Endothelial cell of umbilical vein (primary cell): ENCODE measurements around the gene FBXW4. TPM values are rescaled to one million over a fixed set of nuclear protein-coding genes. Genes with fewer than 3 reads are reported as not detected.

Source experiments
- BruUV-seq: library from RNA; stranded (reverse); fragments of 400-500 nt; replicated peaks from 2 replicates; lab custom pipeline; 2021; lab: Mats Ljungman, UMichigan
- CTCF ChIA-PET: fragments of 300-600, 350-600 bp; sonication (Branson Sonifier 250); formaldehyde crosslinking; loops from one replicate; lab custom pipeline; 2021; ENCODE audit warnings: antibody characterized with exemption, inconsistent platforms; lab: Charles Lee
- POLR2A ChIA-PET: fragments of 300-600, 350-600 bp; sonication (Branson Sonifier 250); formaldehyde crosslinking; loops from one replicate; lab custom pipeline; 2021; ENCODE audit warnings: antibody characterized with exemption, inconsistent platforms; lab: Charles Lee
- DNase-seq: peaks from one replicate; pipeline ENCODE4 v3.0.0-alpha.2; 2011; ENCODE audit warnings: low read depth, low spot score
- FAIRE-seq: peaks from 2 replicates; lab custom pipeline; 2011; peaks lifted over from hg19 to GRCh38; lab: Jason Lieb, UNC
- H2AFZ ChIP-seq: 2 replicates; pipeline ENCODE4 v1.6.0; 2012; ENCODE audit warnings: low read depth, low read length, control low read depth, inconsistent platforms
- H3K27ac ChIP-seq: 2 replicates; pipeline ENCODE4 v1.5.1; 2011; ENCODE audit warnings: low read depth, mild to moderate bottlenecking, control low read depth, low read length, moderate library complexity; ENCODE audit not compliant: insufficient read depth
- H3K27me3 ChIP-seq, 2 experiments: 2 replicates each; pipeline versions ENCODE4 v1.6.0 to v1.6.1; 2011; ENCODE audit warnings: low read length in 2 of 2, mixed read lengths in 1 of 2; ENCODE audit not compliant: control insufficient read depth in 2 of 2, insufficient read depth in 2 of 2
- H3K36me3 ChIP-seq, 2 experiments: 2 replicates in 1 of 2; 3 replicates in 1 of 2; pipeline ENCODE4 v1.5.1; 2011; ENCODE audit warnings: low read length in 2 of 2, mild to moderate bottlenecking in 1 of 2, moderate library complexity in 1 of 2; ENCODE audit not compliant: control insufficient read depth in 2 of 2, insufficient read depth in 2 of 2; ENCODE audit errors: extremely low read depth in 1 of 2
- H3K4me1 ChIP-seq: 3 replicates; pipeline ENCODE4 v1.5.1; 2011; ENCODE audit warnings: mild to moderate bottlenecking, low read length; ENCODE audit not compliant: control insufficient read depth, insufficient read depth; ENCODE audit errors: extremely low read depth
- H3K4me2 ChIP-seq: 2 replicates; pipeline ENCODE4 v1.6.1; 2011; ENCODE audit warnings: low read length, control low read depth, mixed read lengths; ENCODE audit not compliant: insufficient read depth
- H3K4me3 ChIP-seq, 3 experiments: fragments of 200-600 bp in 1 of 3; sonication (generic), shearing (Covaris generic) in 1 of 3; replicated peaks in 1 of 3; 2 replicates each; pipeline ENCODE4 v1.5.1; 2011 to 2016; ENCODE audit warnings: control low read depth in 3 of 3, low read length in 3 of 3, mild to moderate bottlenecking in 2 of 3, inconsistent platforms in 1 of 3, low read depth in 1 of 3, moderate library complexity in 1 of 3; ENCODE audit not compliant: insufficient read depth in 1 of 3
- H3K79me2 ChIP-seq: 2 replicates; pipeline ENCODE4 v1.6.0; 2012; ENCODE audit warnings: low read length, inconsistent platforms; ENCODE audit not compliant: control insufficient read depth, insufficient read depth
- H3K9ac ChIP-seq: replicated peaks from 2 replicates; pipeline ENCODE3; 2011; ENCODE audit warnings: low read length, control low read depth; ENCODE audit not compliant: insufficient read depth; ENCODE audit errors: extremely low read depth
- H3K9me1 ChIP-seq: replicated peaks from 3 replicates; pipeline ENCODE4 v1.6.0; 2011; ENCODE audit warnings: mild to moderate bottlenecking, low read length; ENCODE audit not compliant: control insufficient read depth, insufficient read depth; ENCODE audit errors: extremely low read depth
- H3K9me3 ChIP-seq: replicated peaks from 2 replicates; pipeline ENCODE4 v1.5.1; 2012; ENCODE audit warnings: low read length, inconsistent platforms; ENCODE audit not compliant: control insufficient read depth, insufficient read depth
- H4K20me1 ChIP-seq: replicated peaks from 2 replicates; pipeline ENCODE3; 2011; ENCODE audit warnings: mild to moderate bottlenecking, low read length; ENCODE audit not compliant: control insufficient read depth, insufficient read depth; ENCODE audit errors: extremely low read depth
- EZH2 ChIP-seq: IDR thresholded peaks from 2 replicates; pipeline ENCODE4 v1.6.1; 2012; ENCODE audit warnings: borderline replicate concordance, low read depth, mild to moderate bottlenecking, moderate library complexity, low read length, inconsistent platforms; ENCODE audit not compliant: severe bottlenecking
- FOS ChIP-seq: IDR thresholded peaks from 2 replicates; pipeline ENCODE4 v1.6.1; 2011; ENCODE audit warnings: mild to moderate bottlenecking, low read length, moderate library complexity, borderline replicate concordance; ENCODE audit not compliant: insufficient read depth
- JUN ChIP-seq: IDR thresholded peaks from 2 replicates; pipeline ENCODE4 v1.6.1; 2011; ENCODE audit warnings: borderline replicate concordance, low read depth; ENCODE audit not compliant: insufficient read length, insufficient read depth
- MYC ChIP-seq: IDR thresholded peaks from one replicate; pipeline ENCODE4 v1.6.1; 2011; ENCODE audit warnings: mild to moderate bottlenecking, low read depth, low read length
- POLR2A ChIP-seq: IDR thresholded peaks from 2 replicates; pipeline ENCODE4 v1.6.1; 2012; ENCODE audit warnings: low read depth, mild to moderate bottlenecking, control low read depth, low read length
- POLR2AphosphoS5 ChIP-seq: IDR thresholded peaks from 2 replicates; pipeline ENCODE4 v1.6.1; 2012; ENCODE audit warnings: low read depth, mild to moderate bottlenecking, control low read depth, low read length, moderate library complexity; ENCODE audit not compliant: insufficient read depth
- dilution Hi-C: fragments of 300-500 bp; cut with MboI; formaldehyde crosslinking; loops from one replicate; pipeline ENCODE4 v1.15.0; 2019; ENCODE audit warnings: low sequenced_read_pairs; ENCODE audit not compliant: extremely low pct_ligation_motif_present
- intact Hi-C: fragments of 100-400 bp; cut with micrococcal nuclease; formaldehyde crosslinking; loops from one replicate; pipeline ENCODE4 v1.10.0; 2022
- polyA plus RNA-seq, 4 experiments: library from polyadenylated mRNA; depleted of rRNA in 3 of 4; stranded (reverse) in 3 of 4; unstranded in 1 of 4; fragments of >200 nt; gene quantifications; 2 replicates each; pipeline versions ENCODE4 v1.2.1 to v1.2.3, GENCODE V29; 2011 to 2012; ENCODE audit warnings: missing spikeins in 1 of 4
- total RNA-seq: library from RNA; stranded (reverse); gene quantifications from 2 replicates; pipeline ENCODE4 v1.2.3, GENCODE V29; 2021
- TF ChIP-seq, protein P1 (sequence below): IDR thresholded peaks from 2 replicates; pipeline ENCODE4 v1.6.1; 2011; ENCODE audit not compliant: insufficient read depth, insufficient read length

The FBXW4 gene
- total and polyA plus RNA-seq, 2 donors (not counting 3 experiments of a cell fraction or from before 2014, with no cell fraction given), result 20.8 to 21.1 TPM

DNA sequence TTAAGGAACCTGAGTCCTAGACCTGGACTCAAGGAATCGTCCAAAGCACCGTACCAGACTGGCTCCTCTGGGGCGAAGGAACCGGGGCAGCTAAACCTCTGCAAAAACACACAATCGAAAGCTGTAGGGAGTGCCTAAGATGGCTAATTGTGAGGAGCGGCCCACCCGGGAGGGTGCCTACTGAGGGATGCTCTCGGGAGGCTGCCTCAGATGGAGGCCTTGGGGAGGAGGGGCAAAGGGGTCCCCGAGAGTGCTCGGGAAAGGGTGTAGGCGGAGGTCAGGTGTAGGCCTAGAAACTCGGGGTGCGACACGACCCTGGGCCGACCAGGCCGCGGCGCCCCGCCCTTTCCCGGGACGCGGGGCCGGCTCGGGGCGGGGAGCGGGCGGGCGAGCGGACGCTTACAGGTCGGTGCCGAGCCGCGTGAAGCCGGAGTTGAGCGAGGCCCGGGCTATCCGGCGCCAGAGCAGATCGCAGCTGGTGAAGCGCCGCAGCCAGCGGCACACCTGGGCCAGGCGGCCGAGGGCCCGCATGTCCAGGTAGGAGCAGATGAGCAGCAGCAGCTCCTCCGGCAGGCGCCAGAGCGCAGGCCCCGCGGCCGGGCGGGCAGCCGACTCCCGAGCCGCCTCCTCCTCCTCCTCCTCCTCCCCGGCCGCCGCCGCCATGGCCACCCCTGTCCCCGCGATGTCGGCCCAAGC is 844 bp downstream of the FBXW4 start:
- Histone ChIP-seq H2AFZ (peak overlapping the region; percentile 86), H3K27me3 (no peaks in the 10 kb centered on the region), H3K4me3 (peak overlapping the region; percentile 52 to 95 (median 77)), H3K79me2 (peaks cover 28% of the 10 kb centered on the region), H3K9ac (peak overlapping the region; percentile 90), H3K9me3 (no peaks in the 10 kb centered on the region), H3K36me3 (no peaks in the 10 kb centered on the region), H3K4me1 (peaks cover 14% of the 10 kb centered on the region), H4K20me1 (no peaks in the 10 kb centered on the region), H3K4me2 (peak overlapping the region; percentile 97), H3K27ac (peak overlapping the region; percentile 82), H3K9me1 (no peaks in the 10 kb centered on the region)
- ChIA-PET POLR2A (no interaction called here), CTCF (interaction anchor here (0.6 to 1.3 kb wide), 4 partner anchors 10 to 91 kb away, joined by 3 to 7 read pairs (median 3); no protein-coding TSS in a partner anchor)
- FAIRE-seq (peak; percentile 63), DNase-seq (peak; percentile 68)
- BruUV-seq, result no TSS peak
- peak; percentile 87 for TF ChIP-seq POLR2A
- TF ChIP-seq JUN, result no peak
- TF ChIP-seq POLR2AphosphoS5, result peak; percentile 90
- no peak for TF ChIP-seq MYC
- TF ChIP-seq FOS, result no peak
- intact Hi-C loops (loop anchor here (2.0 kb wide), 1 partner anchor 91 kb away; no protein-coding TSS in a partner anchor), dilution Hi-C loops (no loop called here)

DNA sequence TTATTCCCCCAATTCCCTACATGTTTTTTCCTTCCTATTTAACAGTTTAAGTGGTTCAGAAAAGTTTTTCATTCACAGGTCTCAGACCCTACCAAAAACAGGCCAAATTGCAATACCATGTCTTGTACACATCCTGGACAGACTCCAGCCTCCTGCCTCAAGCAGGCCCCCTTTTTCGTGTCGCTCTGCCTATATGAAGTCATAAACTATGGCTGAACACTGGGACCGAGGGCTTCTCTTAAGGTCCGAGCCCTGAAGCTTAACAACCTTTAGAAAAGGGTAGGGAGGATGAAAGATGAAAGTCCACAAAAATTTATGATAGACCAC is 1.4 kb downstream of the FBXW4 start:
- TF ChIP-seq JUN (no peak), FOS (no peak), POLR2AphosphoS5 (no peak), EZH2 (no peak)
- TF ChIP-seq, protein P1, sequence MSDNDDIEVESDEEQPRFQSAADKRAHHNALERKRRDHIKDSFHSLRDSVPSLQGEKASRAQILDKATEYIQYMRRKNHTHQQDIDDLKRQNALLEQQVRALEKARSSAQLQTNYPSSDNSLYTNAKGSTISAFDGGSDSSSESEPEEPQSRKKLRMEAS, result no peak
- ChIA-PET POLR2A (no interaction called here), CTCF (interaction anchor here (0.7 to 1.3 kb wide), 3 partner anchors 26 to 91 kb away, joined by 3 to 7 read pairs (median 3); no protein-coding TSS in a partner anchor)
- H3K27me3 ChIP-seq, result no peaks in the 10 kb centered on the region
- no peaks in the 10 kb centered on the region for H3K9me1 ChIP-seq
- peak overlapping the region; percentile 86 for H2AFZ ChIP-seq
- peak overlapping the region; percentile 52 to 95 (median 77) for H3K4me3 ChIP-seq
- no peaks in the 10 kb centered on the region for H3K36me3 ChIP-seq
- peak overlapping the region; percentile 82 for H3K27ac ChIP-seq
- H3K4me2 ChIP-seq, result peak overlapping the region; percentile 97
- TSS peak; percentile 54 for BruUV-seq
- no peaks in the 10 kb centered on the region for H3K9me3 ChIP-seq
- FAIRE-seq, result peak; percentile 52
- peaks cover 28% of the 10 kb centered on the region for H3K79me2 ChIP-seq
- intact Hi-C loops (no loop called here), dilution Hi-C loops (no loop called here)
- no peaks in the 10 kb centered on the region for H4K20me1 ChIP-seq
- no peak for DNase-seq
- peak overlapping the region; percentile 90 for H3K9ac ChIP-seq
- peaks cover 14% of the 10 kb centered on the region for H3K4me1 ChIP-seq
